ENCODE results near the gene CLEC4D.
"Not testable (repeated sequence)": the region's sequence is repeated elsewhere in the genome, so short reads cannot be mapped to it uniquely, and the experiment has no call there.

The CLEC4D gene

GRCh38 chr12:8513256-8513655 is at the start of gene CLEC4D:
Gene CLEC4D, plus strand, starts transcription at chr12:8513503. Its CDS starts 230 bp downstream, at chr12:8513733.
- DNase-seq = no peak

DNA sequence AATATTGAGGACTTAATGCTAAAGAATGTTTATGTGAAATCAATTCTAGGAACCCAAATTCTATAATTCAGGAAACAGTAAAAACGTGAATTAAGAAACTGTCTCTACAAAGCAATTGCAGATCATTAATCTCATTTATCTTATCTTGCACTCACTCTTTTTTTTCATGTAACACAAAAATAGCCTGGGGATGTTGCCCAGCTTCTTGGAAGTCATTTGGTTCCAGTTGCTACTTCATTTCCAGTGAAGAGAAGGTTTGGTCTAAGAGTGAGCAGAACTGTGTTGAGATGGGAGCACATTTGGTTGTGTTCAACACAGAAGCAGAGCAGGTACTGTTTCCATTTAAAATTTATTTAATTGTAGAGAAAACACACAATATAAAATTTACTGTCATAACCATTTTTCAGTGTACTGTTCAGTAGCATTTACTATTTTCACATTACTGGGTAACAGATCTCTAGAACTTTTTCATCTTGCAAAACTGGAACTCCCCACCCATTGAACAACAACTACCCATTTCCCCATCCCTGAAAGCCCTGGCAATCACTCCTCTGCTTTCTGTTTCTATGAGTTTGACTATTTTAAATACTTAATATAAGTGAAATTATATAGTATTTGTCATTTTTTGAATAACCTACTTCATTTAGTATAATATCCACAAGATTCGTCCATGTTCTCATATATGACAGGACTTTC is 47.9 kb upstream of the CLEC4D start:
- DNase-seq = no peak

GRCh38 chr12:8466241-8466640 is 47.1 kb upstream of the CLEC4D start:
- no peak for DNase-seq

DNA sequence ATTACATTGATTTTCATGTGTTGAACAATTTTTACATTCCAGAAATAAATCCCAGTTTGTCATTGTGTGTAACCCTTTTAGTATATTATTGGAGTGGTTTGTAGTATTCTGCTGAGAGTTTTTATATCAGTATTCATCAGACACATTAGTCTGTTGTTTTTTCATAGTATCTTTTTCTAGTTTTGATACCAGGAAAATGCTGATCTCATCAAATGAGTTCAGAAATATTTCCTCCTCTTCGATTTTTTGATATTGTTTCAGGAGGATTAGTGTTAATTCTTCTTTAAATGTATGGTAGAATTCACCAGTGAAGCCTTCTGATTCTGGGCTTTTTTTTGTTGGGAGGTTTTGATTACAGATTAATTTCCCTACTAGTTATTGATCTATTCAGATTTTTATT is 42.2 kb upstream of the CLEC4D start:
- DNase-seq = no peak

DNA sequence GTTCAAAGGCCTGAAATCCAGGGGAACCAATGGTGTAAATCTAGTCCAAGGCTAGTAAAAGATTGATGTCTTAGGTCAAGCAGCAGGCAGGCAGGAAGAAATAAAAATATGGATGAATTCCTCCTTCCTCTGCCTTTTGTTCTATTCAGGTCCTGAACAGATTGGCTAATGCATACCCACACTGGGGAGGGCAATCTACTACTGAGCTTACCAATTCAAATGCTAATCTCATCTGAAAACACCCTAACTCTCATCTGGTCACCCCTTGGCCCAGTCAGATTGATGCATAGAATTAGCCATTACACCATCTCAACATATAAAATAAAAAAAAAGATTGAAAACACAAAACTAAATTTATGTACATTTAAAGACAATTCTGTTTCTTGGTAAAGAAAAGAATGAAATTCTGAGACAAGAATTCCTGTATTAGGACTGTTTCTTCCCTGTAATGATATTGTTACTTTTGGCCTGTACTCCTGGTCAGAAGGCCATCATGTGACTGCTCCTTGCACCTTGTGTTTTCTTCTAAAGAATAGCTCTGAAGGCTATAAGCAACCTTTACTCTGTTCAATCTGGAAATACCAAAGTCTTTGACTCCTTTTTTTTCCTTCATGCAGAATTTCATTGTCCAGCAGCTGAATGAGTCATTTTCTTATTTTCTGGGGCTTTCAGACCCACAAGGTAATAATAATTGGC is 37.6 kb upstream of the CLEC4D start:
- no peak for DNase-seq

DNA sequence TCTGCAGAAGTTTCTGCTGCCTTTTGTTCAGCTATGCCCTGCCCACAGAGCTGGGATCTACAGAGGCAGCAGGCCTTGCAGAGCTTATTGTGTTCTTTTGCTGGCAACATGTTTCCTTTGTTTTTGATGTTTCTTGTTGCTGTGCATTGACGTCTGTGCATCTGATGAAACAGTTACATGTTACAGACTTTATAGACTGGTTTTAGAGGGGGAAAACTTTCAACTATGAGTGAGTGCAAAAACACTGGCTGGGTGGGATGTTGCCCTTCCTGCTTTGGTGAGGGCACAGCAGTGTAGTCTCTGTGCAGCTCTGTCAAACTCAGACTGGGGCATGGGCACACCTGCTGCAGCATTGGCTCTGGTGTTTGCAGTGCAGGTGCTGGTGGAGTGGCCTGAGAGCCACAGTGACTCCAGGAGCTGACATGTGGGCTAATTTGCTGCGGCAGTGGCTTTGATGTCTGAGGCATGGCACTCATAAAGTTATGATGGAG is 30.7 kb upstream of the CLEC4D start:
- no peak for DNase-seq

DNA sequence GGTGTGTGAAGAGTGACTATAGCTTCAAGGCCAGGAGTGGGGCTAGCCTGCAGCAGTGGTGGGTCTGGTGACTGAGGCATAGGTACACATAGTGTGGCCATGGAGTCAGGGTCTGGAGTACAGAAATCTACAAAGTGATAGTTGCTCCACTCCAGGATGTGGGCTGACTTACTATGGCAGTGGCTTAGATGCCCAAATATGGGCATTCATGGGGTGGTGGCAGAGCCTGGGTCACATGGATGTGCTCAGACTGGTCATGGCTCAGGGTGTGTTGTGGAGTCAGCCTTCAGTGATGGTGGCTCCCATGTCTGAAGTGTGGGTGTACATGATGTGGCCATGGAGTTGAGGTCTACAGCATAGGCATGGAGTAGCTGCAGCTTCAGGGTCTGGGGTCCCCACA is 30.2 kb upstream of the CLEC4D start:
- DNase-seq = no peak

DNA sequence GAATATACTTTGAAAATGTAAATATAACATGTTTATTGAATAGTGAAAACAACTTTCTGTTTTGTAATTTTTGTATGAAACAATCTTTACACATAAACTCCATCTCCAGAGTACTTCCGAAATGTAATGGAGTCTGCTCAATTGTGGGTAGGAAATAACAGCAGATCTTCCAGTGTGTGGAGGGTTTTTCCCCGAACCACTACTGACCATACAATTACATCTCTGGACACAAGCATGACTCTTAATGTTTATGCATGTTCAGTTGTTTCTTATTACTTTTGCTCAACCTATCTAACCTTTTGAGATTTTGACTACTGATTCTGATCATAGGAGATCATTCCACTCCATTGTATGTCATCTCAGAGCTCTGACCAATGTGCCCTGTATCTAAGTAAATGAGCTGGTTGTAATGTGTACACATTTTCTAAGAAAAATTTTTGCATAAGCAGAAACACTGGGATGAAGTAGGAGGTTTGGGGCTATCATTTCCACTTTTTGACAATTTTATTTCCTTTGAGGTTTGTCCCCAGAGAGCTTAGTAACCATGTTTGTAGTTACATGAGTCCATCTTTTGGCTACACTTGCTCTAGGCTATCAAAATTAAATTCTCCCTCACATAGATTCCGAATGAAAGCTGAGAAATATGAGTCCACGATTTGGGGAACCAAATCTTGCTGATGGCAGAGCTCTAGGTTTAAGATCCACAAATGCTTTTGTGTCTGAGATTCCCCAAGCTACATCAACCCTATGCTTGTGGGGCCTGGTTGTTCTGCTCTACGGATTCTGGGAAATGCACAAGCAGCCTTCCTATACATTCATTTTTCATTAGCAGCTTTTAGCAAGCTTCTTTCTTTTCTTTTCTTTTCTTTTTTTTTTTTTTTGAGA is 21.4 kb upstream of the CLEC4D start:
- no peak for DNase-seq

DNA sequence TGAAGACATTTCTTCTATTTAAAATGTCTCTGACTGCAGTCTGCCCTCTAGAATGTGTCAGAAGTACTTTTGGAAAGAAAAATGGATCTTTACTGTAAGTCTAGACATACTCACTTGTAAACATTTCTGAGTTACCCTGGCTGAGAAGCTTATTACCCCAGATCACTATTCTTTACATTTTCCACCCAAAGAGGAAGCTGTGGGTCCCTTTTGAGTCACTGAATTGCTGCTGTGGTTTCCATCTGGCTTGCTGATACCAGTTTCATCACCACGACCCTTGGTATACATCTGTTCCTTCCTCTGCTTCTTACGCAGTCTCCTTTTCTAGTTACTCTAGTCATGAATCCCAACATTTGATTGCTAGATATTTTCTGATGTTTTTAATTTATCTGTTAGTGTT is 20.2 kb upstream of the CLEC4D start:
- peak in 1 of 2 experiments; percentile 11 for DNase-seq

DNA sequence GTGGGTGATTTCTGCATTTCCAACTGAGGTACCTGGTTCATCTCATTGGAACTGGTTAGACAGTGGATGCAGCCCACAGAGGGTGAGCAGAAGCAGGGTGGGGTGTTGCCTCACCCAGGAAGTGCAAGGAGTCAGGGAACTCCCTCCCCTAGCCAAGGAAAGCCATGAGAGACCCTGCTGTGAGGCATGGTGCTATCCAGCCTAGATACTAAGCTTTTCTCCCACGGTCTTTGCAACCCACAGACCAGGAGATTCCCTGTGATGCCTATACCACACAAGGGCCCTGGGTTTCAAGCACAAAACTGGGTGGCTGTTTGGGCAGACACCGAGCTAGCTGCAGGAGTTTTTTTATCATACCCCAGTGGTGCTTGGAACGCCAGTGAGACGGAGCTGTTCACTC is 17.6 kb upstream of the CLEC4D start:
- not testable (repeated sequence) for DNase-seq

DNA sequence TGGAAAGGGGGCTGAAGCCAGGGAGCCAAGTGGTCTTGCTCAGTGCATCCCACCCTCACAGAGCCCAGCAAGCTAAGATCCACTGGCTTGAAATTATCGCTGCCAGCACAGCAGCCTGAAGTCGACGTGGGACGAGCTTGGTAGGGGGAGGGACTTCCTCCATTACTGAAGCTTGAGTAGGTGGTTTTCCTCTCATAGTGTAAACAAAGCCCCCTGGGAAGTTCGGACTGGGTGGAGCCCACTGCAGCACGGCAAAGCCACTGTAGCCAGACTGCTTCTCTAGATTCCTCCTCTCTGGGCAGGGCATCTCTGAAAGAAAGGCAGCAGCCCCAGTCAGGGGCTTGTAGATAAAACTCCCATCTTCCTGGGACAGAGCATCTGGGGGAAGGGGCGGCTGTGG is 17.2 kb upstream of the CLEC4D start:
- not testable (repeated sequence) for DNase-seq

DNA sequence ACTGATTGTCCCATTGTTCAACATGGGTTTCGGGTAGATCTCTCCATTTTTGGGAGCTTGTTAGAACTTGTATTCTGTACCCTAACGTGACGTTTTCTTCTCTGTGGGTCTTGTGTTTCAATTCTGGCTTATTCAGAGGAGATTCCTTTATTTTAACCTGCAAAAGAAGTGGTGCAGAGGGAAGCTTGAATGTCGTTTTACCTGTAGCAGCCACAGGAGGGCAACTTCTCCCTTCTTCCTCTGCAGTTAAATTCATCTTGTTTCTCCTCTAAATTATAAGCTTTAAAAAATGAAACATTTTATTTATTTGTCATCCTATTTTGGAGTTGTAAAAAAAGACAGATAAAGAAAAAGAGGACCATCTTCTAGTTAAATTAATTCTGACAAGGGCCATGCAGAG is 13.7 kb upstream of the CLEC4D start:
- no peak for DNase-seq

DNA sequence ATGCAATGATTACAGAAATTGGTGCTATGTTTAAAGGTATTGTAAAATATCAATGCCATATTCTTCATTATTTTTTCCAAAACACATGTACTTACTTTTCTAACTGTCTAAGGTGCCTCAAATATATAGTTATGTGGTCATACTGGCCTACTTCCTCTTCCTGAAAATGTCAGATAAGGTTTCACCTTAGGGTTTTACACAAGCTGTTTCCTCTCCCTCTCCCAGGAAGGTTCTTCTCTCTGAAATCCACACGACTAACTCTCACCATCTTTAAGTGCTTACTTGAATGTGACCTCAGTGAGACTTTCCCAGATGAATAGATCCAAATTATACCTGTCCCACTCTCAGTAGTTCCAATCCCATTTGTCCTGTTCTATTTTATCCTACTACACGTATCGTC is 11.6 kb upstream of the CLEC4D start:
- DNase-seq = no peak

DNA sequence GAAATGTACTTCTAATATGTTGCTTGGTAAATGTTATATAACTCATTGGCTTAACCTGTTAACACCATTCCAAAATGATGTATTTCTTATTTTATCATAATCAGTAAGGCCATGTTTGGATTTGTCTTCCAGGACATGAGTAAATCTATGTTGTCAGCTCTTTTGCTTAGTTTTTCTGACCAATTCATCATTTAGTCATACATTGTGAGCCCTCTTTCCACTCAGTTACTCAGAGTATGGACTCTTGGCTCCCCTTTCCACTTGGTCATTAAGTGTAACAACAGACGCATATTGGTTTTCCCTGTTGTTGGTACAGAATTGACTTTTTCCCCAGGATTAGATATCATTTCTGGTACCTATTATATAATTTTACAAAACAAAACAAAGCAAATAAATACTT is 9.0 kb upstream of the CLEC4D start:
- DNase-seq = no peak

DNA sequence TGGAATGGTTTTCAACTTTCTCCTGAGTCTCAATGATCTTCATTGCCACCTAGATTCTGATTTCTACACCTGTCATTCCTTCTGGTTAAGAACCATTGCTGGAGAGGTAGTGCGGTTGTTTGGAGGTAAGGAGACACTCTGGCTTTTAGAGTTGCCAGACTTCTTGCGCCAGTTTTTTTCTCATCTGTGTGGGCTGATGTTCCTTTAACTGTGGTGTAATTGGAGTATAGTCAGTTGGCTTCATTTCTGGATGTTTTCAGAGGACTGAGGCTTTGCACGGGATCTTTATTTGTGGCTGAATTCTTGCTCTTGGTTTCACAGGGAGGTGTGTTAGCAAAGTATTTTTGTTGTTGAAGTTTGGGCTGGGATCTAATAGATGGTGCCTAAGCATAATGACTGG is 5.7 kb upstream of the CLEC4D start:
- no peak for DNase-seq

- DNase-seq = no peak
These were observed 5.1 kb upstream of the CLEC4D start for GRCh38 chr12:8508223-8508622.

GRCh38 chr12:8508910-8509841 is 4.1 kb upstream of the CLEC4D start:
- DNase-seq = peak in 1 of 2 experiments; percentile 7

GRCh38 chr12:8517971-8518370 is 4.7 kb downstream of the CLEC4D start:
- DNase-seq = no peak

- DNase-seq = no peak
These were observed 5.9 kb downstream of the CLEC4D start for GRCh38 chr12:8519171-8519570.

GRCh38 chr12:8527250-8528130 is 14.2 kb downstream of the CLEC4D start:
- DNase-seq = no peak

GRCh38 chr12:8532045-8532444 is 18.7 kb downstream of the CLEC4D start:
- no peak for DNase-seq
